ENCODE results near the gene ARHGEF25.
"Not testable (repeated sequence)": the region's sequence is repeated elsewhere in the genome, so short reads cannot be mapped to it uniquely, and the experiment has no call there.

GRCh38 chr12:57618431-57618830 lies 7.2 kb downstream of the ARHGEF25 start:
- not testable (repeated sequence) for TF ChIP-seq CTCF (IDR thresholded peaks at IDR 0.05); ZFX (IDR thresholded peaks at IDR 0.05; ENCODE audit: borderline replicate concordance)
